Measurements from ENCODE around the gene HMGXB3.

The HMGXB3 gene

GRCh38 chr5:150085950-150086715, 85.6 kb downstream of the HMGXB3 start, which contains the start of gene CSF1R:
Gene CSF1R, minus strand, starts transcription at chr5:150086554. Its CDS starts 127 bp downstream, at chr5:150086427.
- no peak for DNase-seq (ENCODE audit: low spot score)

- no peak for DNase-seq (ENCODE audit: low spot score)
Observed at GRCh38 chr5:150092159-150092787, 91.7 kb downstream of the HMGXB3 start.

- no peak for DNase-seq (ENCODE audit: low spot score)
Observed at GRCh38 chr5:150097152-150097551, 96.6 kb downstream of the HMGXB3 start.

GRCh38 chr5:150101023-150101422, 100.5 kb downstream of the HMGXB3 start:
- DNase-seq (ENCODE audit: low spot score) = peak; percentile 35

Measured in iPS-NIHi11 (cell line).